Measurements from ENCODE around the gene PYGB. TPM values are rescaled to one million over a fixed set of nuclear protein-coding genes. Genes with fewer than 3 reads are reported as not detected.

PYGB gene
- total RNA-seq, 1 experiment from 2014 or later, result 131 TPM

- DNase-seq (ENCODE audit: low read depth), result no peak
Measured at GRCh38 chr20:25216199-25216945, 31.5 kb upstream of the PYGB start.

GRCh38 chr20:25217161-25218108, 30.4 kb upstream of the PYGB start:
- DNase-seq (ENCODE audit: low read depth), result no peak

GRCh38 chr20:25218109-25218486, 29.8 kb upstream of the PYGB start:
- DNase-seq (ENCODE audit: low read depth), result no peak

GRCh38 chr20:25218492-25218891, 29.4 kb upstream of the PYGB start:
- DNase-seq (ENCODE audit: low read depth), result no peak

GRCh38 chr20:25219365-25219764, 28.5 kb upstream of the PYGB start:
- no peak for DNase-seq (ENCODE audit: low read depth)

- DNase-seq (ENCODE audit: low read depth), result no peak
Measured at GRCh38 chr20:25220021-25220730, 27.7 kb upstream of the PYGB start.

GRCh38 chr20:25220810-25221591, 26.9 kb upstream of the PYGB start:
- DNase-seq (ENCODE audit: low read depth), result peak; percentile 42

- DNase-seq (ENCODE audit: low read depth), result no peak
Measured at GRCh38 chr20:25221592-25222460, 26.1 kb upstream of the PYGB start.

- DNase-seq (ENCODE audit: low read depth), result no peak
Measured at GRCh38 chr20:25222461-25223178, 25.3 kb upstream of the PYGB start.

- peak; percentile 100 for DNase-seq (ENCODE audit: low read depth)
Measured at GRCh38 chr20:25223179-25223661, 24.7 kb upstream of the PYGB start.

- DNase-seq (ENCODE audit: low read depth), result peak; percentile 15
Measured at GRCh38 chr20:25223765-25224720, 23.8 kb upstream of the PYGB start.

GRCh38 chr20:25224941-25225340, 22.9 kb upstream of the PYGB start:
- no peak for DNase-seq (ENCODE audit: low read depth)

- no peak for DNase-seq (ENCODE audit: low read depth)
Measured at GRCh38 chr20:25225642-25226432, 22.0 kb upstream of the PYGB start.

- DNase-seq (ENCODE audit: low read depth), result peak; percentile 85
Measured at GRCh38 chr20:25226433-25227316, 21.2 kb upstream of the PYGB start.

- DNase-seq (ENCODE audit: low read depth), result peak; percentile 91
Measured at GRCh38 chr20:25227317-25227831, 20.5 kb upstream of the PYGB start.

GRCh38 chr20:25229486-25230165, 18.3 kb upstream of the PYGB start:
- no peak for DNase-seq (ENCODE audit: low read depth)
